Dermis blood vessel endothelial cell (primary cell): Measurements from ENCODE around the gene OR2A25. TPM values are rescaled to one million over a fixed set of nuclear protein-coding genes. Genes with fewer than 3 reads are reported as not detected.
"Not testable (repeated sequence)": the region's sequence is repeated elsewhere in the genome, so short reads cannot be mapped to it uniquely, and the experiment has no call there.

Experiments used
- DNase-seq: peaks from one replicate; pipeline ENCODE4 v3.0.0; 2010
- total RNA-seq: library from RNA; depleted of rRNA; stranded (reverse); fragments of >200 nt; gene quantifications from 2 replicates; pipeline ENCODE4 v1.2.3, GENCODE V29; 2014

Gene OR2A25, protein sequence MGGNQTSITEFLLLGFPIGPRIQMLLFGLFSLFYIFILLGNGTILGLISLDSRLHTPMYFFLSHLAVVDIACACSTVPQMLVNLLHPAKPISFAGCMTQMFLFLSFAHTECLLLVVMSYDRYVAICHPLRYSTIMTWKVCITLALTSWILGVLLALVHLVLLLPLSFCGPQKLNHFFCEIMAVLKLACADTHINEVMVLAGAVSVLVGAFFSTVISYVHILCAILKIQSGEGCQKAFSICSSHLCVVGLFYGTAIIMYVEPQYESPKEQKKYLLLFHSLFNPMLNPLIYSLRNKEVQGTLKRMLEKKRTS
- total RNA-seq = not detected in 2 replicates

- no peak for DNase-seq
Observed at GRCh38 chr7:144069511-144069910, at the start of gene OR2A25. Gene OR2A25, plus strand, starts transcription at chr7:144069811. Its CDS starts 4,409 bp downstream, at chr7:144074220.

GRCh38 chr7:144020340-144020739 lies 49.3 kb upstream of the OR2A25 start:
- DNase-seq = no peak

- DNase-seq = no peak
Observed at GRCh38 chr7:144022169-144022568, 47.4 kb upstream of the OR2A25 start.

DNA sequence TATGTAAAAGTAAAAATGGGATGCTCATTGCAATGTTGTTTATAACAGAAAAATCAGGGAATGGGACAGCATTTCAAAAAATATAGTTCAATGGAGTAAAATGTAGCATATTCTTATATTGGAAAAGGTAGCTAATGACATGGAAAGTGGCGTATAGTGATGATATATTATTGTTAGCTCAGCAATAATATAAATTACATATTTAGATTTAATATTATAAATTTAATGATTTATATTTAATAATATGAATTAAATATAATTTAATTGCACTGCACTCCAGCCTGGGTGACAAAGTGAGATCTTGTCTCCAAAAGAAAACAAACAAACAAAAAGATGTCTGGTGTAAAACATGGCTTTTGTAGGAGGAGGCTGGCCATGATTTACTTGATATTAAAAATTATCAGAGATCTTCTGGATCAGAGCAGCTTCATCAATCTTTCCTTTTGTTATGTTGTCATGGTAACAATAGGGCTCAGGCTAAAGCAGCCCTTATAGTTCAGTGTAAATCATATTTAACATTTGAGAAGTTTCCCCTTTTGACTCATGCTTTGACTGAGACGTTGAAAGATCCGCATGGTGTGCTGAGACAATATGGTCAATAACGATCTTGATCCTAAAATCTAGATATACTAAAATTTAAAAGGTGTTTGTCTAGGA lies 46.3 kb upstream of the OR2A25 start:
- DNase-seq = no peak

DNA sequence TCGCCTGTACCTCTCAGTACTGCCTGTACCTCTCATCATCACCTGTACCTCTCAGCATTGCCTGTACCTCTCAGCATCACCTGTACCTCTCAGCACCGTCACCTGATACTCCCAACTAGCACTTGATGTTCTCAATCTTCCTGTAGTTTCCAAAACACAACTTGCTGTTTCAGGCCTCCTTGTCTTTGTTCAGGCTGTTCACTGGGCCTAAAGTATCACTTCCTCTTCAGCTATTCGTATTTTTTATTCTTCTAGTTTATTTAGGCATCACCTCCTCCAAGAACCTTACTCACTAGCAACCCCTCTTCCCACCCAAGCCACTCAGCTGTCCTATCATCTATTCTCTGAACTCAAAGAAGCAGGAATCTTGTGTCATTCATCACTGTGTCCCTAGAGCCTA lies 45.4 kb upstream of the OR2A25 start:
- no peak for DNase-seq

GRCh38 chr7:144026203-144026883 lies 43.3 kb upstream of the OR2A25 start:
- no peak for DNase-seq

DNA sequence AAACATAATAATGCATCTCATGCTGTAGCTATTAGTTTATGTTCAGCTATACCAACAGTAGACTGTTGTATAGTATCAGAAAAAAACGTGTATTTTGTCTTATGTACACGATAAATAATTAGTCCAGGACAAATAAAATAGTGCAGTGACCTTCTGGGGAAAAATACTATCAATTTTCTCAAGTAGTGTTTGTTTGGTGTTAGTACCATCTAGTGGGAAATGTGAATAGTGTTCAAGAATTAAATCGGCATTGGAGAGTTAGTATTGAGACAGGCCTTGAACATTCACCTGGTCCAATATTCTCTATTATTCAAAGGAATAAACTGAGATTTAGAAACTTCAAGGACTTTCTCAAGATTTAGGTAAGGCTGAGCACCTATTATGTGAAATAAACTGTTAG lies 42.5 kb upstream of the OR2A25 start:
- DNase-seq = peak; percentile 54

DNA sequence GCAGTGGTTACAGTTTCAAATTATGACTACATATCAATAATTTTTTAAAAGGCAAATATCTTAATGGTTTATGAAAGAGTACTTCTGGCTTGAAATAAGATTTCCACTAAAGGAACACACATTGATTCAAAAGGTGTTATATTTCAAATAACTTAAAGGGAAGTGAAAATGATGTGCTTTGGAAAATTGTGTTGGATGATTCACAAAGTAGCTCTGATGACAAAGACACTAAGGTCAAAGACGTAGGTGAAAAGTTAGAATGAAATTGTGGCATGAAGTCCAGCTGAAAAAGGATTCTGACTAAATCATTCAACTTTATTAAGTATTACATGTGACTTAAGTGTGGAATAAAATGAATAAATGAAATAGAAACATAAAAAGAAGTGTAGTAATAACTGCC lies 41.6 kb upstream of the OR2A25 start:
- no peak for DNase-seq

- DNase-seq = no peak
Observed at GRCh38 chr7:144028547-144028946, 41.1 kb upstream of the OR2A25 start.

- no peak for DNase-seq
Observed at GRCh38 chr7:144032516-144032915, 37.1 kb upstream of the OR2A25 start.

DNA sequence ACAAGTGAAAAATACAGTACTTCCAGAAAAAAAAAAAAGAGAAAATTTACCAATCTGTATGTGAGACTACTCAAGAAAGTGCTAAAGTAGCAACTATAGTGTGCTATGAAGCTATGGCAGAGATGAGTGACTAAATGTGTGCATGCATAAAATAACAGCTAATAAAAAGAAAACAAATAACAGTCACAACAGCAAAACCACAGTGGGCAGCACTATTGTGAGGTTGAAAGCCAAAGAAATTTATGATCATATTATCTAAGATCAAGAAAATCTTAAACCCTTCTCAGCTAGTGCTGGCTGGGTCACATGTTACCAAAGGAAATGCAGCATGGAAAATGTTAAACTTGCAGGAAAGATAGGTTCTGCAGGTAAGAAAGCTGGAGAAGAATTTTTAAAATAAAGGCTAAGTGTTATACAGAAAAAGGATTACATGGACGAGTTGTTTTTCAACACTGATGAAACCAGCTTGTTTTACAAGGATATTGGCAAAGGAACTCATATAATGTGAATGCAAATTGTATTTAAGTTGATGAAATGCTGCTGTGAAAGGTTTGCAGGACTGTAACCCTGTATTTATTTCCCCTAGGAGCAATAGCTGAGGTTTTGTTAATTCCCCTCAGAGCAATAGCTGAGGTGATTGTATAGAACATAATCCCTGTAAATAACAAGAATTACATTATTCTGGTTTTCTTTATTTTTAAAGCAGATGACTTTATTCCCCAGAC lies 36.5 kb upstream of the OR2A25 start:
- DNase-seq = no peak

DNA sequence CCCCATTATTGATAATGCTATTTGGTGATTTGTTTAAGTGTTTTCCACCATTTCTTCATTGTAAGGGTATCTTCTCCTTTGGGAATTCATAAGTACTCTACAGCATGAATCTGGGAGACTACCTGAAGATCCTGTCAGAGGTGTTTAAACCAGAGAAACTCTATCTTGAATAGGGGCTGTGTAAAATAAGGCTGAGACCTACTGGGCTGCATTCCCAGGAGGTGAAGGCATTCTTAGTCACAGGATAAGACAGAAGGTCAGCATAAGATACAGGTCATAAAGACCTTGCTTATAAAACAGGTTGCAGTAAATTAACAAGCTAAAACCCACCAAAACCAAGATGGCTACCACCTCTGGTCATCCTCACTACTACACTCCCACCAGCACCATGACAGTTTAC lies 34.2 kb upstream of the OR2A25 start:
- DNase-seq = no peak

GRCh38 chr7:144036302-144036885 lies 33.2 kb upstream of the OR2A25 start:
- DNase-seq = no peak

- DNase-seq = no peak
Observed at GRCh38 chr7:144037414-144038035, 32.1 kb upstream of the OR2A25 start.

GRCh38 chr7:144038887-144039286 lies 30.7 kb upstream of the OR2A25 start:
- DNase-seq = no peak

GRCh38 chr7:144048648-144049047 lies 21.0 kb upstream of the OR2A25 start, which contains the start of gene OR2A5:
Gene OR2A5, plus strand, starts transcription at chr7:144048948. Its CDS starts 1,454 bp downstream, at chr7:144050402.
- DNase-seq = no peak

GRCh38 chr7:144049491-144049890 lies 20.1 kb upstream of the OR2A25 start:
- DNase-seq = no peak

- no peak for DNase-seq
Observed at GRCh38 chr7:144050093-144050492, 19.5 kb upstream of the OR2A25 start.

GRCh38 chr7:144050884-144051283 lies 18.7 kb upstream of the OR2A25 start:
- not testable (repeated sequence) for DNase-seq

- DNase-seq = no peak
Observed at GRCh38 chr7:144057954-144058353, 11.7 kb upstream of the OR2A25 start.

DNA sequence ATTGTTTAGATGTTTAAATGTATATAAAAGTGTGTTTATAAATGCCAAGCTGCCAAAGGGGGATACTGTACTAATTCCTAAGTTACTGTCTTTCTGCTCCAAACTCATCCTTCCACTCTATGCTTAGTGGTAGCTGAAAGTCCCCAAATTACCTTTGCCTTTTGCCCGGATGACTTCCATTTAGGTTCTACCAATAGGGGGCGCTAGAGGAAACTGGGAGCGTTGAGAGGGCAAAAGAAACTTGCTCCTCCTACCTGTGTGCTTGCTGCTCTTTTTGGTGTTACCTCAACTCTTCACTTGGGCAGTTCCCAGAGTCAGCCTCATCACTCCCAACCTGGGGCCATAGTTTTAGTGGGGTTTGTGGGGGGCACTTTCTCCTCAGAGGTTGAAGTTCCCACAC lies 5.9 kb upstream of the OR2A25 start:
- DNase-seq = no peak

- DNase-seq = no peak
Observed at GRCh38 chr7:144069953-144070352, 342 bp downstream of the OR2A25 start.
